ENCODE data around the gene TM9SF1.

DNA sequence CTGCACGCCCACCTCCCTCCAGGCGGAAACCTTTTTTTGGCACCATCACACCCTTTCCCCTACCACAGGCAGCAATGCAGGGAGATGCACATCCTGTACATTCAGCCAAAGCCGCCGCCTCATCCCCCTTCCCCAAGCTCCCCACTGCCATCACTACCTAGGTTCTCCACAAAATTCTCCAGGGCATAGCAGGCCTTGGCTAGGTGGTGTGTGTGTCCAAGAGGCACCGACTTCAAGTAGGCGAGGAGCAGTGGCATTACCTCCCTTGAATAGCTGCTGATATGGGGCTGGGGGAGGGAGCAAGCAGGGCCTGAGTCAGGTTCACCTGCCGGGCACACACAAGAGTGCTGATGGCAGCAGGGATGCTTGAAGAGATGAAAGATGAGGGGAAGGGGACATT, 10.2 kb downstream of the TM9SF1 start:
- TF ChIP-seq, protein P1, sequence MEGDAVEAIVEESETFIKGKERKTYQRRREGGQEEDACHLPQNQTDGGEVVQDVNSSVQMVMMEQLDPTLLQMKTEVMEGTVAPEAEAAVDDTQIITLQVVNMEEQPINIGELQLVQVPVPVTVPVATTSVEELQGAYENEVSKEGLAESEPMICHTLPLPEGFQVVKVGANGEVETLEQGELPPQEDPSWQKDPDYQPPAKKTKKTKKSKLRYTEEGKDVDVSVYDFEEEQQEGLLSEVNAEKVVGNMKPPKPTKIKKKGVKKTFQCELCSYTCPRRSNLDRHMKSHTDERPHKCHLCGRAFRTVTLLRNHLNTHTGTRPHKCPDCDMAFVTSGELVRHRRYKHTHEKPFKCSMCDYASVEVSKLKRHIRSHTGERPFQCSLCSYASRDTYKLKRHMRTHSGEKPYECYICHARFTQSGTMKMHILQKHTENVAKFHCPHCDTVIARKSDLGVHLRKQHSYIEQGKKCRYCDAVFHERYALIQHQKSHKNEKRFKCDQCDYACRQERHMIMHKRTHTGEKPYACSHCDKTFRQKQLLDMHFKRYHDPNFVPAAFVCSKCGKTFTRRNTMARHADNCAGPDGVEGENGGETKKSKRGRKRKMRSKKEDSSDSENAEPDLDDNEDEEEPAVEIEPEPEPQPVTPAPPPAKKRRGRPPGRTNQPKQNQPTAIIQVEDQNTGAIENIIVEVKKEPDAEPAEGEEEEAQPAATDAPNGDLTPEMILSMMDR (IDR thresholded peaks at IDR 0.05) = no peak
- TF ChIP-seq ZFX (IDR thresholded peaks at IDR 0.05; ENCODE audit: borderline replicate concordance) = no peak

All from 22Rv1 (cell line).